Activated naive CD4-positive, alpha-beta T cell treated with anti-CD3 and anti-CD28 coated beads, Interleukin-2, amount 50 U/mL, for 72 hours (primary cell): ENCODE results near the gene WLS. TPM values are rescaled to one million over a fixed set of nuclear protein-coding genes. Genes with fewer than 3 reads are reported as not detected.

Source experiments
- ATAC-seq, 2 donors: fragments of 150-1000 bp; cut with Tn5 transposase; 2 replicates each; pipeline ENCODE4 v1.10.0; 2021; ENCODE audit warnings: mild to moderate bottlenecking in 2 of 2, moderate library complexity in 2 of 2
- DNase-seq, 2 donors: peaks; one replicate each; pipeline ENCODE4 v3.0.0; 2021 to 2022; ENCODE audit warnings: low spot score in 2 of 2
- H3K27ac Mint-ChIP-seq, 2 donors: one replicate each; pipeline ENCODE4 v1.8.0; 2022; ENCODE audit warnings: mild to moderate bottlenecking in 2 of 2, mixed read lengths in 2 of 2
- H3K36me3 Mint-ChIP-seq, 2 donors: one replicate each; pipeline ENCODE4 v1.8.0; 2022; ENCODE audit warnings: mixed read lengths in 2 of 2
- H3K9me3 Mint-ChIP-seq, 2 donors: one replicate each; pipeline ENCODE4 v1.8.0; 2022; ENCODE audit warnings: mixed read lengths in 2 of 2
- total RNA-seq, 2 donors: library from RNA; stranded (reverse); gene quantifications; one replicate each; pipeline ENCODE4 v1.2.3, GENCODE V29; 2022

WLS gene
- total RNA-seq, 2 donors from 2014 or later: not detected

DNA sequence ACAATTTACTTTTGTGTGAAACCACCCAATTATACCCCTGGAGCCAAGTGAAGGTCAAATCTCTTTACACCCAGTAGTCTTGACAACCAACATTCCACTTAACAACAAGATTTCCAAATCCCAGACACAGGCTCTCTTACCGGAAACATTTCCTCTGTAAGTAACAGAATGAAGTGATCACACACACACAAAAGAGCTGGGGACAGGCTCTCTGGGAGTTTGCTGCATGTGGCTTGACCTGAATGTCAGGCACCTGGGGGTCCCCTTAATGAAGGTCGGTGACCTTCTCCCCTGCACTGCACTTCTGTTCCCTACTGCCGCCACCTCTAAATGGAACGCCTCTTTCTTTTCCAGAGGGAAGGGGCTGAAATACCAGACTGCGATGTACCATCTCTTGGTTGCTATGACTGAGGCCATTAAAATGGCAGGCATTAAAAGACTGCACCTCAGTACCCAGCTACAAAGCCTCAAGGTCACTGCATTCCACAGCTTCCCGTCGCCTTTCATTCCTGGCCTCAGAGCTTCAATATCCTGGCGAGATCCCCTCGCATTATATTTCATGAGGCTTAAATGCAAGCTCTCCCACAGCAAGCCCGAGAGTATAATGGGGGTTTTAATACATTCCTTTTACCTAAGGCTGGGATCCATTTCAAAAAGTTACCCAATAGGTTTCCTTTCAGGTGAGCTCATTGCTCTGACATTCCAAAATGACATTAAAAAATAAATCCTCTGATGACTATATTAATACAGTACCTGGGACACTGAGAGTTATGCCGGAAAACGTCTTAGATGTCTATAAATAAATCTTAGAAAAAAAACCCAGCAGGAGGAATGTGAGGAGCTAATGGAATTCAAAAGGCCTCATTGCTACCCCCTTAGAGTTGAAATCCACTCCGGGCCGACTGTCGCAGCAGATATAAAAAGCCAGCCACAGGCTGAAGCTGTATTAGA is 91.0 kb downstream of the WLS start:
- DNase-seq: no peak
- ATAC-seq: no peak
- no peaks in the 10 kb centered on the region for H3K36me3 Mint-ChIP-seq
- H3K27ac Mint-ChIP-seq: no peak overlapping the region
- H3K9me3 Mint-ChIP-seq: no peaks in the 10 kb centered on the region

DNA sequence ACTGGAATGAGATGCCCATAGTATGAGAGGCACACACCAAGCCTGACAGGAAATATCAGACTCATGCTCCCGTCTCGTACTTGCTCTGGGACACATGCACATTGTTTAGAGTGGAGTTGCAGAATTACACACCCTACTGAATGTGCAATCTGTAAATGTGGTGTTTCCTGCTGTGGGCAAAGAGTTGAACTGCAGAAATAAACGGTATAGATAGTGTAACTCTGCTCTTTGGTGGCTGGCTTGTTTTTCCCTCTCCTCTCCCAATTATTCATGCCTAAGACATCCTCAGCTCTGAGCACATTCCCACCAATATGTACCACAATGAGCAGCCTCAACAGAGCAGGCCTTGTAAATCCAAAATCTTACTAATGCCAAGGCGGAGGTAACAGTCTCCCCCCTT is 91.8 kb downstream of the WLS start:
- Mint-ChIP-seq H3K36me3 (no peaks in the 10 kb centered on the region), H3K9me3 (no peaks in the 10 kb centered on the region), H3K27ac (no peak overlapping the region)
- DNase-seq (no peak), ATAC-seq (no peak)

- no peak overlapping the region for H3K27ac Mint-ChIP-seq
- ATAC-seq (no peak), DNase-seq (no peak)
- H3K9me3 Mint-ChIP-seq: no peaks in the 10 kb centered on the region
- no peaks in the 10 kb centered on the region for H3K36me3 Mint-ChIP-seq
Observed at GRCh38 chr1:68136187-68136586, 96.1 kb downstream of the WLS start.

GRCh38 chr1:68132426-68133130 is 99.7 kb downstream of the WLS start:
- no peak overlapping the region for H3K27ac Mint-ChIP-seq
- no peaks in the 10 kb centered on the region for H3K9me3 Mint-ChIP-seq
- DNase-seq (no peak), ATAC-seq (no peak)
- no peaks in the 10 kb centered on the region for H3K36me3 Mint-ChIP-seq

GRCh38 chr1:68131261-68131660 is 101.1 kb downstream of the WLS start:
- no peak overlapping the region for H3K27ac Mint-ChIP-seq
- H3K36me3 Mint-ChIP-seq: no peaks in the 10 kb centered on the region
- no peak for DNase-seq
- no peak for ATAC-seq
- no peaks in the 10 kb centered on the region for H3K9me3 Mint-ChIP-seq

- Mint-ChIP-seq H3K9me3 (no peaks in the 10 kb centered on the region), H3K36me3 (no peaks in the 10 kb centered on the region), H3K27ac (no peak overlapping the region)
- ATAC-seq (no peak), DNase-seq (no peak)
Observed at GRCh38 chr1:68129536-68130250, 102.6 kb downstream of the WLS start.

- DNase-seq: no peak
- Mint-ChIP-seq H3K27ac (no peak overlapping the region), H3K9me3 (no peaks in the 10 kb centered on the region), H3K36me3 (no peaks in the 10 kb centered on the region)
- no peak for ATAC-seq
Observed at GRCh38 chr1:68128820-68129219, 103.5 kb downstream of the WLS start.

- H3K9me3 Mint-ChIP-seq: no peaks in the 10 kb centered on the region
- ATAC-seq (no peak), DNase-seq (no peak)
- no peak overlapping the region for H3K27ac Mint-ChIP-seq
- H3K36me3 Mint-ChIP-seq: no peaks in the 10 kb centered on the region
Observed at GRCh38 chr1:68128157-68128556, 104.2 kb downstream of the WLS start.

GRCh38 chr1:68121536-68121935 is 110.8 kb downstream of the WLS start:
- Mint-ChIP-seq H3K27ac (no peak overlapping the region), H3K36me3 (no peaks in the 10 kb centered on the region), H3K9me3 (no peaks in the 10 kb centered on the region)
- ATAC-seq: no peak
- DNase-seq: no peak

- Mint-ChIP-seq H3K9me3 (no peaks in the 10 kb centered on the region), H3K27ac (no peak overlapping the region), H3K36me3 (no peaks in the 10 kb centered on the region)
- ATAC-seq (peak in 1 of 2 donors; percentile 69), DNase-seq (peak in 1 of 2 donors; percentile 64)
Observed at GRCh38 chr1:68120136-68120791, 112.1 kb downstream of the WLS start.

GRCh38 chr1:68119445-68119844 is 112.9 kb downstream of the WLS start:
- Mint-ChIP-seq H3K27ac (no peak overlapping the region), H3K36me3 (no peaks in the 10 kb centered on the region), H3K9me3 (no peaks in the 10 kb centered on the region)
- ATAC-seq (no peak), DNase-seq (no peak)

GRCh38 chr1:68117416-68117815 is 114.9 kb downstream of the WLS start:
- H3K9me3 Mint-ChIP-seq: no peaks in the 10 kb centered on the region
- no peaks in the 10 kb centered on the region for H3K36me3 Mint-ChIP-seq
- H3K27ac Mint-ChIP-seq: peak overlapping the region in 1 of 2 donors; percentile 59
- no peak for ATAC-seq
- no peak for DNase-seq

DNA sequence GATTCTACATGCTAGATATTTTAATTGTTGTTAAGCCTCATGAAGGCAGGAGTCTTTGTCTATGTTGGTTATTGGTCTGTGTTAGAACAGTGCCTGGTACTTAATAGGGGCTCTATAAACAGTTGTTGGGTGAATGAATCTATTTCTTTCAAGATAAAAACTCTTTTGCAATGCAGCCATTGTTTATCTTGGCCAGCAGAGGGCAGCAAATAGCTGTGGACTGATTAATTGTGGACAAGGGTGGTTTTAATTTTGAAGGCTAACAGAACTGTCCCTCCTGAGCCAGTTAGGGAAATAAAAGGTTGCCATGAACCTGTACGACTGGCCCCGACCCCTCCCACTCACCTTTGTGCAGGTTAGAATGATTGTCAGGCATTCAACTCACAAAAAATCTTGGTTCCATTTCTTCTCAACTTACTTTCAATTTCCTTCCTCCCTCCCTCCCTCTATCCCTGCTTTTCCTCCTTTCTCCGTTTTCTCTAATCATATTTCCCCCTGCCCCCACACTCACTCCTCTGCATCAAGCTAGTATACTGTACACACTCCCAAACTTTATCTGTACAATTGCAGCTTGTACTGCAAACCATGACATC is 115.6 kb downstream of the WLS start:
- no peaks in the 10 kb centered on the region for H3K36me3 Mint-ChIP-seq
- ATAC-seq: peak in 1 of 2 donors; percentile 28
- peak overlapping the region in 1 of 2 donors; percentile 59 for H3K27ac Mint-ChIP-seq
- no peaks in the 10 kb centered on the region for H3K9me3 Mint-ChIP-seq
- peak in 1 of 2 donors; percentile 42 for DNase-seq

DNA sequence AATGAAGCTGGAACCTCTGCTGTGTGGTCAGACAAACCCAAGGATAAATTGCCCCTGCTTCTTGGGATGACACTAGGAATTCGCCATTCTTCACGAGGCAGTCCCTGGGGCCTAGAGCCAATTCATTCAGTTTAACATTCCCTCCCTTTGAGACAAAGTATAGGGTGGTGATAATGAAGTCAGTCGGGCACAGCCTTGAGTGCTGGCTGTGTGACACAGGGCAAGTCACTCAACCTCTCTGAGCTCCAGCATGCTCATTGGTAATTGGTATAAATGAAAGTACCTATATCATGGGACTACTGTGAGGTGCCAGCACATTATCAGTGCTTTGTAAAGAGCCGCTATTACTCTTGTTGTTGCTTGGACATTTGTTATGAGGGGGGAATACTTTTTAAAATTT is 117.0 kb downstream of the WLS start:
- H3K36me3 Mint-ChIP-seq: no peaks in the 10 kb centered on the region
- H3K9me3 Mint-ChIP-seq: no peaks in the 10 kb centered on the region

GRCh38 chr1:68113966-68114365 is 118.4 kb downstream of the WLS start:
- DNase-seq (no peak), ATAC-seq (no peak)
- Mint-ChIP-seq H3K36me3 (no peaks in the 10 kb centered on the region), H3K27ac (no peak overlapping the region), H3K9me3 (no peaks in the 10 kb centered on the region)

More for the DNA sequence above, 117.0 kb downstream of the WLS start:
- no peak for DNase-seq
- ATAC-seq: no peak
- H3K27ac Mint-ChIP-seq: no peak overlapping the region

DNA sequence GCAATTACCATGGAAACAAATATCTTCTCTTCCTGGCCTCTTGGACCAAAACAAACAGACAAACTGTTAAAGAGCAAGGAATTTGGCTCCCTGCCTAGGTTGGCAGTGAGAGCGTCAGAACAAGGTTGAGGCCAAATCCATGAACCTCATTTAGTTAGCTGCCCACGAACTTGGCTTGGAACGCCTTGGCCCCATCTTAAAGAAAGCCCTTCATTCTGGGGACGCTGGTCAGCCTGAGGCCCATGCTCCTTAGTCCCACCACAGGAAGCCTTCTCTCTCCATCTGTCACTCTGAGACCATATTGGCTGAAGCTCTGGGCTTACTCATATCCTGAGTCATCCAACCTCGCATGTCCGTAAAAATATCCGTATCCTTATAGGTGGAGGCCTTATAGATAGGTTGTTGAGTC is 119.5 kb downstream of the WLS start:
- Mint-ChIP-seq H3K36me3 (no peaks in the 10 kb centered on the region), H3K27ac (no peak overlapping the region), H3K9me3 (no peaks in the 10 kb centered on the region)
- DNase-seq (no peak), ATAC-seq (no peak)
